Astrocyte of the spinal cord (primary cell): ENCODE results near the gene PDE9A.
A peak's percentile ranks its signal among the peaks of the same experiment; 100 is the strongest.

Experiments
- DNase-seq: peaks from one replicate; pipeline ENCODE4 v3.0.0; 2011; ENCODE audit warnings: low read depth, low spot score
- H3K4me3 ChIP-seq: 2 replicates; pipeline ENCODE4 v1.5.1; 2011; ENCODE audit warnings: low read depth, mild to moderate bottlenecking, low read length, moderate library complexity
- CTCF ChIP-seq: IDR thresholded peaks from 2 replicates; pipeline ENCODE4 v1.5.1; 2012; ENCODE audit warnings: low read depth, mild to moderate bottlenecking, low read length, inconsistent platforms
- in situ Hi-C: cut with HindIII; loops from 2 replicates; pipeline ENCODE4 v1.10.0; 2017; ENCODE audit warnings: low sequenced_read_pairs

PDE9A gene

GRCh38 chr21:42691901-42692559, 38.6 kb downstream of the PDE9A start:
- in situ Hi-C loops, result no loop called here
- H3K4me3 ChIP-seq, result no peak overlapping the region
- no peak for DNase-seq
- no peak for TF ChIP-seq CTCF

- H3K4me3 ChIP-seq, result no peak overlapping the region
- no peak for TF ChIP-seq CTCF
- in situ Hi-C loops, result no loop called here
- DNase-seq, result no peak
Measured at GRCh38 chr21:42692688-42693087, 39.3 kb downstream of the PDE9A start.

- in situ Hi-C loops, result no loop called here
- no peak for TF ChIP-seq CTCF
- no peak overlapping the region for H3K4me3 ChIP-seq
- no peak for DNase-seq
Measured at GRCh38 chr21:42694751-42695696, 41.6 kb downstream of the PDE9A start.

GRCh38 chr21:42695697-42696380, 42.4 kb downstream of the PDE9A start:
- in situ Hi-C loops, result no loop called here
- peak; percentile 28 for DNase-seq
- no peak overlapping the region for H3K4me3 ChIP-seq
- no peak for TF ChIP-seq CTCF

GRCh38 chr21:42696501-42697040, 43.1 kb downstream of the PDE9A start:
- DNase-seq, result no peak
- H3K4me3 ChIP-seq, result no peak overlapping the region
- in situ Hi-C loops, result no loop called here
- TF ChIP-seq CTCF, result no peak

GRCh38 chr21:42698733-42699132, 45.3 kb downstream of the PDE9A start:
- DNase-seq, result no peak
- TF ChIP-seq CTCF, result no peak
- H3K4me3 ChIP-seq, result no peak overlapping the region
- in situ Hi-C loops, result no loop called here
